Measurements from ENCODE around the gene CLRN2. TPM values are rescaled to one million over a fixed set of nuclear protein-coding genes. Genes with fewer than 3 reads are reported as not detected.
"Not testable (repeated sequence)": the region's sequence is repeated elsewhere in the genome, so short reads cannot be mapped to it uniquely, and the experiment has no call there.

The CLRN2 gene
- total and polyA plus RNA-seq, 4 donors, result 0.19 TPM; not detected in 3

GRCh38 chr4:17535906-17536305 lies 20.9 kb downstream of the CLRN2 start:
- Histone ChIP-seq H3K27me3 (ENCODE audit: control insufficient read depth in 4 of 4, insufficient read depth in 4 of 4, low read length in 3 of 4) (no peaks in the 10 kb centered on the region), H3K27ac (ENCODE audit: low read depth in 1 of 2, low read length in 2 of 2) (peak overlapping the region in 1 of 2 donors; percentile 51)
- peak; percentile 12 for TF ChIP-seq SP1 (IDR thresholded peaks at IDR 0.05)
- TF ChIP-seq EGR1 (IDR thresholded peaks at IDR 0.05; ENCODE audit: low read depth in 2 of 2), result no peak

GRCh38 chr4:17537060-17537459 lies 22.1 kb downstream of the CLRN2 start:
- H3K36me3 ChIP-seq (ENCODE audit: control insufficient read depth in 4 of 4, insufficient read depth in 3 of 4, low read depth in 1 of 4, low read length in 3 of 4); DNase-seq (ENCODE audit: low spot score); H3K4me3 ChIP-seq (ENCODE audit: low read depth in 1 of 3, low read length in 3 of 3); H3K9ac ChIP-seq (ENCODE audit: low read depth in 1 of 2, low read length in 2 of 2); H3K9me3 ChIP-seq (ENCODE audit: control insufficient read depth in 4 of 4, low read length in 3 of 4); H3K27ac ChIP-seq (ENCODE audit: low read depth in 1 of 2, low read length in 2 of 2); H3K4me1 ChIP-seq (ENCODE audit: control insufficient read depth in 4 of 4, insufficient read depth in 4 of 4, low read length in 3 of 4); H3K27me3 ChIP-seq (ENCODE audit: control insufficient read depth in 4 of 4, insufficient read depth in 4 of 4, low read length in 3 of 4): not testable (repeated sequence)
- peak in 1 of 2 donors; percentile 28 for TF ChIP-seq RAD21 (IDR thresholded peaks at IDR 0.05)
- WGBS, result 90% methylated on average over 6 of the region's 6 CpGs

More at GRCh38 chr4:17535906-17536305, 20.9 kb downstream of the CLRN2 start:
- no peaks in the 10 kb centered on the region for H3K9me3 ChIP-seq (ENCODE audit: control insufficient read depth in 4 of 4, low read length in 3 of 4)
- no peak overlapping the region for H3K9ac ChIP-seq (ENCODE audit: low read depth in 1 of 2, low read length in 2 of 2)
- H3K4me1 ChIP-seq (ENCODE audit: control insufficient read depth in 4 of 4, insufficient read depth in 4 of 4, low read length in 3 of 4), result peaks cover 0 to 4% (median 1%) of the 10 kb centered on the region in 4 donors
- H3K36me3 ChIP-seq (ENCODE audit: control insufficient read depth in 4 of 4, insufficient read depth in 3 of 4, low read depth in 1 of 4, low read length in 3 of 4), result no peaks in the 10 kb centered on the region
- H3K4me3 ChIP-seq (ENCODE audit: low read depth in 1 of 3, low read length in 3 of 3), result no peak overlapping the region
- DNase-seq (ENCODE audit: low spot score), result no peak
- 87% methylated on average over 3 of the region's 3 CpGs for WGBS

- no peak overlapping the region for H3K4me3 ChIP-seq (ENCODE audit: low read depth in 1 of 3, low read length in 3 of 3)
- WGBS, result 56% methylated on average over 6 of the region's 6 CpGs
- H3K4me1 ChIP-seq (ENCODE audit: control insufficient read depth in 4 of 4, insufficient read depth in 4 of 4, low read length in 3 of 4), result no peaks in the 10 kb centered on the region
- no peak for DNase-seq (ENCODE audit: low spot score)
- H3K36me3 ChIP-seq (ENCODE audit: control insufficient read depth in 4 of 4, insufficient read depth in 3 of 4, low read depth in 1 of 4, low read length in 3 of 4), result no peaks in the 10 kb centered on the region
- no peak overlapping the region for H3K9ac ChIP-seq (ENCODE audit: low read depth in 1 of 2, low read length in 2 of 2)
- no peak for TF ChIP-seq YY1 (IDR thresholded peaks at IDR 0.05)
- no peak for TF ChIP-seq GABPA (IDR thresholded peaks at IDR 0.05 in 1 of 2, conservative IDR thresholded peaks at IDR 0.05 in 1 of 2)
- TF ChIP-seq ZBTB33 (IDR thresholded peaks at IDR 0.05), result no peak
- no peak for TF ChIP-seq SP1 (IDR thresholded peaks at IDR 0.05)
- no peak for TF ChIP-seq RXRA (IDR thresholded peaks at IDR 0.05)
- TF ChIP-seq JUND (IDR thresholded peaks at IDR 0.05), result no peak
- TF ChIP-seq RAD21 (IDR thresholded peaks at IDR 0.05), result no peak
- TF ChIP-seq EGR1 (IDR thresholded peaks at IDR 0.05; ENCODE audit: low read depth in 2 of 2), result no peak
- TF ChIP-seq NR2F2 (IDR thresholded peaks at IDR 0.05), result no peak
- TF ChIP-seq HNF4A (conservative IDR thresholded peaks at IDR 0.05), result no peak
- no peak for TF ChIP-seq CTCF (IDR thresholded peaks at IDR 0.05; ENCODE audit: low read depth, low read length, missing input control)
- TF ChIP-seq MAX (IDR thresholded peaks at IDR 0.05), result no peak
- no peak for TF ChIP-seq TAF1 (conservative IDR thresholded peaks at IDR 0.05)
- no peak for TF ChIP-seq HNF4G (IDR thresholded peaks at IDR 0.05)
- TF ChIP-seq REST (IDR thresholded peaks at IDR 0.05), result no peak
- TF ChIP-seq FOXA2 (IDR thresholded peaks at IDR 0.05), result no peak
- TF ChIP-seq FOXA1 (IDR thresholded peaks at IDR 0.05), result no peak
- TF ChIP-seq ATF3 (IDR thresholded peaks at IDR 0.05), result no peak
- H3K27ac ChIP-seq (ENCODE audit: low read depth in 1 of 2, low read length in 2 of 2), result no peak overlapping the region
- H3K9me3 ChIP-seq (ENCODE audit: control insufficient read depth in 4 of 4, low read length in 3 of 4), result no peaks in the 10 kb centered on the region
- H3K27me3 ChIP-seq (ENCODE audit: control insufficient read depth in 4 of 4, insufficient read depth in 4 of 4, low read length in 3 of 4), result no peaks in the 10 kb centered on the region
Measured at GRCh38 chr4:17544205-17544604, 29.2 kb downstream of the CLRN2 start.

Data from liver (tissue), 9 donors.